Adipose tissue (tissue), 3 donors: Measurements from ENCODE around the gene PRKCE. TPM values are rescaled to one million over a fixed set of nuclear protein-coding genes. Genes with fewer than 3 reads are reported as not detected.

Experiments
- H3K27ac ChIP-seq: one replicate; pipeline ENCODE4 v1.5.1; 2013; ENCODE audit warnings: low read depth, low read length
- WGBS, 3 donors: extraction: QIAGEN DNeasy Blood & Tissue Kit; methylation state at CpG; one replicate each; pipeline ENCODE4 v1.1.7; 2013; 5-methylcytosine and 5-hydroxymethylcytosine counted together
- polyA plus RNA-seq, 3 donors: library from polyadenylated mRNA; stranded (reverse); fragments of 200-250 nt; gene quantifications; one replicate each; pipeline ENCODE4 v1.2.3, GENCODE V29; 2013
- donor health status: healthy with polysubstance abuse.
- donor health status: Bipolar disorder and iron deficiency.
- donor health status: healthy.

Gene PRKCE
- 1 to 10 TPM; 2.8 to 4.6 (median 3.5) TPM for polyA plus RNA-seq

DNA sequence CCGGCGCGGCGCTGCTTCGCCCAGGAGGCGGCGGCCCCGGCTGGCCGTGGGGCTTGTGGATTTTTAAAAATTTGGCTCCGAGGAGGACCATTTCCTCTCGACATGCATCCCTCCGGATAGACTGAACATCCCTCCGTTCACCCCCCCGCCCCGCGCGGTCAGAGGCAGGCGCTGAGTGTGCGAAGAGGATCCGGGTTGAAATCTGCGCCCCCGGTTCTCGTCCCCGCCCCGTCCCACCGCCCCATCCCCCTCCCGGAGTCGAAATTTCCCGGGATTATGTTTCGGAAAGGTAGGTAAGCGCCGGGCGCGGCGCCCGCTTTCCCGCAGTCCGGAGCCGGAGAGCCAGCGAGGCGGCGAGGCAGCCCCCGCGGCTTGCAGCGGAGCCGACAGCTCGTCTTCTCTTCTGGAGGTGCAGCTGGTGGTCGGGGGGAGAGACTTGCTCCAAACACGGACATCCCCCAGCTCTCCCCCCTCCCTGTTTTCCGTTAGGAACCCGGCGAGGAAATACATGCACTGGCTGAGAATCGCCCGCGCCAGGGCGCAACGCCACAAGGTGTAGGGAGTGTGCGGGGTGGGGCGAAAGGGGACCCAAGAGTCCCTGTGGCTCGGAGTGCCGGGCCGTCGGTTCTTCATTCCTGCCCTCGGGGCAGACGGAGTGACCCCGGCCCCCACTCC, at the start of gene PRKCE:
Gene PRKCE (plus strand): TSS at position 261 of the 675 bp plus-strand sequence.
- 0 to 1% (median 0%) methylated on average over 63 to 66 of the region's 66 CpGs for WGBS, 3 donors
- peak within 1 kb of the TSS; percentile 94 for H3K27ac ChIP-seq

- WGBS, 3 donors = 94 to 97% (median 97%) methylated on average over 2 of the region's 2 CpGs
- no peak overlapping the region for H3K27ac ChIP-seq
Measured at GRCh38 chr2:45602624-45603023, 48.9 kb upstream of the PRKCE start.

DNA sequence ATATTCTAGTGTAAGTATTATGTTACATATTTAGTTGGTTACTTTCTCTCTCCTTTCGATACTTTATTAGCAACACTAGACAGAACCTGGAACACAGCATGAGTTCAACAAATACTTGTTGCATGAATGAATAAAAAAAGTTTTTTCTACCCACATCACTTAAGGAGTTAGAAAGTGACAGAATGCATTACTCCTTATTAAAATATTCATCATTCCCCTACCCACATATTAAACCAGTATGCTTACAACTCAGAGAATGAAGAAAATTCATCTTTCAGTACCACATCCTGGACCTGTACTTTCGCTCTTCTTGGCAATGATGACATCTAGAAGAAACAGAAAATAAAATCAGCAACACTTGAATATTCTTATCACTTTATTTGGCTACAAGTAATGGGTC, 46.4 kb upstream of the PRKCE start:
- 92 to 97% (median 96%) methylated on average over 2 of the region's 2 CpGs for WGBS, 3 donors
- H3K27ac ChIP-seq = no peak overlapping the region

DNA sequence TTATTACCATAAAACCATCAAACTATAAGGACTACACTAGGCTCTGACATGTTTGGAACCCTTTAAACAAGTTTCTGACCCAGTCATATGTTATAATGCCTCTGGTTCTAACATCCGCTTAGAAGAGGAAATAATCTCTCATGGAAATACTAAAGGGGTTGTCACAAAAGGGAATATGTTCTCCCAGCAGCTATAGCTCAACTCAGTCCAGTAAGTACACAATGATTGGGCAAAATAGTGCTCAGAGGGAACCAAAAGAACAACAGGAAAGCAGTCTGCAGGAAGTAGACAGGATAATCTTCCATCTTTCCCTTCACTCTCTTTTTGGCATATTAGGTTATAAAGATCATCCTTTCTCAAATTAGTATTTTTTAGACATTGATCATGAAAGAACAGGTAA, 44.7 kb upstream of the PRKCE start:
- WGBS, 3 donors = 33 to 65% (median 48%) methylated on average over 1 of the region's 1 CpG
- H3K27ac ChIP-seq = no peak overlapping the region

DNA sequence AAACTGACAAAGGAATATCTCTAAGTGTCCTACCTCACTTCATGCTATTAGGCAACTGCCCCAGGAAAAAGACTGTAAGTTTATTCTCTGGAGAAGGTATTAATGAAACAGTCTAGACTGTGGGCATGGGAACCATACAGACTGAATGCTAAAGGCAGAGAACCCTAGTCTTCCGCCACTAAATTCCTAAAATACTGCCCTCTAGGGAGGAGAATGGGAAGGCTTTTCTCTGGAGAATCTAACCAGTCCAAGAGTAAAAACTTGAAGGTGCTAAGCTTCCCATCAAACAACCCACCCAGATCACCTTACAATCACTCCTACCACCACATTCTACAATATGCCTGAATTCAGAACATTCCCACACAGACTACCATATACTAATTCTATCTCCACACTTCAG, 43.8 kb upstream of the PRKCE start:
- H3K27ac ChIP-seq = no peak overlapping the region
- WGBS, 3 donors = 71 to 85% (median 83%) methylated on average over 1 of the region's 1 CpG

GRCh38 chr2:45610281-45611019, 41.0 kb upstream of the PRKCE start:
- WGBS, 3 donors = 0 to 1% (median 1%) methylated on average over 23 of the region's 23 CpGs

GRCh38 chr2:45611020-45611859, 40.2 kb upstream of the PRKCE start, which contains the start of gene SRBD1:
Gene SRBD1, minus strand, starts transcription at chr2:45611267. Its CDS starts 5,826 bp downstream, at chr2:45605441.
- 2 to 3% (median 2%) methylated on average over 44 of the region's 44 CpGs for WGBS, 3 donors
- no peak within 1 kb of the TSS for H3K27ac ChIP-seq

More at GRCh38 chr2:45610281-45611019, 41.0 kb upstream of the PRKCE start:
- H3K27ac ChIP-seq = no peak overlapping the region

GRCh38 chr2:45612285-45612684, 39.2 kb upstream of the PRKCE start:
- H3K27ac ChIP-seq = no peak overlapping the region
- 72 to 87% (median 74%) methylated on average over 2 of the region's 2 CpGs for WGBS, 3 donors

DNA sequence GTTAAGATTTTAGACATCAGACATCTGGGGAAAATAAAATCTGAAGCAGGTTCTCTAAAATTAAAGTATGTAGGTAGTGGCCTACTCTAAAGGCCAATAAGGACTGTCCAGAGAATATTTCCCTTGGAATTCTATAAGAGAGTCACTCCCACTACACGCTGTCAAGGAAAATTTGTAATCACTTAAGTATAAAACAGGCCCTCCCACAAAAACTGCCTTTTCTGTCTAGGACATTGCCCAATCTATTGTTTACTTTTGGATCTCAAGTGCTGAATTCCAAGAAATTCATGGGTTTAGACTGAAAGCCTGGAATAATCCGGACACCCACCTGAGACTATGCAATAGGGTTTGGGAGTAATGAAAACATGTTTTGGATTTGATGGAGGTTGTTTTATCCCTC, 38.7 kb upstream of the PRKCE start:
- 69 to 73% (median 71%) methylated on average over 2 of the region's 2 CpGs for WGBS, 3 donors
- H3K27ac ChIP-seq = no peak overlapping the region

GRCh38 chr2:45614330-45614729, 37.1 kb upstream of the PRKCE start:
- 53 to 75% (median 66%) methylated on average over 1 of the region's 1 CpG for WGBS, 3 donors
- H3K27ac ChIP-seq = no peak overlapping the region

- H3K27ac ChIP-seq = no peak overlapping the region
- WGBS, 3 donors = 68 to 88% (median 73%) methylated on average over 3 of the region's 3 CpGs
Measured at GRCh38 chr2:45614871-45615415, 36.5 kb upstream of the PRKCE start.

DNA sequence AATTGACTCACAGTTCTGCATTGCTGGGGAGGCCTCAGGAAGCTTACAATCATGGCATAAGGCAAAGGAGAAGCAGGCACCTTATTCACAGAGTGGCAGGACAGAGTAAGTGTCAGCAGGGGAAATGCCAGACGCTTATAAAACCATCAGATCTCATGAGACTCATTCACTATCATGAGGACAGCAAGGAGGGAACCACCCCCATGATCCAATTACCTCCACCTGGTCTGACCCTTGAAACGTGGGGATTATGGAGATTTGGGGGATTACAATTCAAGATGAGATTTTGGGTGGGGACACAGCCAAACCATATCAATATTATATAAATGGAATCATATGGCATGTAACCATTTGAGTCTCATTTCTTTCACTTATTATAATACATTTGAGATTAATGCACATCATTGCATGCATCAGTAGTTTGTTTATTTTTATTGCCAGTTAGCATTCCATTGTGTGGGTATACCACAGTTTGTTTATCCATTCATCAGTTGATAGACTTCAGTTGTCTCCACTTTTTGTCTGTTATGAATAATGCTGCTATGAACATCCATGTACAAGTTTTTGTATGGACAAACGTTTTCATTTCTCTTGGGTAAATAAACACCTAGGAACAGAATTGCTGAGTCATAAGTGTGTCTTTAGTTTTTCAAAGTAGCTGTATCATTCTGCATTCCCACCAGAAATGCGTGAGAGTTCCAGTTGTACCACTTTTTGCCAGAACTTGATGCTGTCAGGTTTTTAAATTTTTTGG, 34.6 kb upstream of the PRKCE start:
- H3K27ac ChIP-seq = no peak overlapping the region
- 36 to 57% (median 55%) methylated on average over 4 of the region's 4 CpGs for WGBS, 3 donors

DNA sequence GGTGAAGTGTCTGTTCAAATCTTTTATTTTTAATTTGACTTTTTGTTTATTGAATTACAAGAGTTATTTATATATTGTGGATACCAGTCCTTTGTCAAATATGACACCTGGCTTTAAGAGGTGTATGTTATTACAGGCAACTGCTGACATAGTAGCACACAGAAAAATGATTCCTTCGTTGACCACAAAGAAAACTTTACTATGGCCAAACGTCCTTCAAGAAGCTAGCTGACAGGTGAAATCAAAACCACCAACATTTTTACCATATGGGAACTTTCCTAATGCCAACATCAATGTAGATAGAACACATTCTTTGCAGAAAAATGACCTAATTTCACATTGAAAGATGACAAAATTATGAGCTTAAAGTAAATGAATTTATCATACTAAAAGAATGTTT, 34.0 kb upstream of the PRKCE start:
- no peak overlapping the region for H3K27ac ChIP-seq
- WGBS, 3 donors = 41 to 67% (median 63%) methylated on average over 2 of the region's 2 CpGs

DNA sequence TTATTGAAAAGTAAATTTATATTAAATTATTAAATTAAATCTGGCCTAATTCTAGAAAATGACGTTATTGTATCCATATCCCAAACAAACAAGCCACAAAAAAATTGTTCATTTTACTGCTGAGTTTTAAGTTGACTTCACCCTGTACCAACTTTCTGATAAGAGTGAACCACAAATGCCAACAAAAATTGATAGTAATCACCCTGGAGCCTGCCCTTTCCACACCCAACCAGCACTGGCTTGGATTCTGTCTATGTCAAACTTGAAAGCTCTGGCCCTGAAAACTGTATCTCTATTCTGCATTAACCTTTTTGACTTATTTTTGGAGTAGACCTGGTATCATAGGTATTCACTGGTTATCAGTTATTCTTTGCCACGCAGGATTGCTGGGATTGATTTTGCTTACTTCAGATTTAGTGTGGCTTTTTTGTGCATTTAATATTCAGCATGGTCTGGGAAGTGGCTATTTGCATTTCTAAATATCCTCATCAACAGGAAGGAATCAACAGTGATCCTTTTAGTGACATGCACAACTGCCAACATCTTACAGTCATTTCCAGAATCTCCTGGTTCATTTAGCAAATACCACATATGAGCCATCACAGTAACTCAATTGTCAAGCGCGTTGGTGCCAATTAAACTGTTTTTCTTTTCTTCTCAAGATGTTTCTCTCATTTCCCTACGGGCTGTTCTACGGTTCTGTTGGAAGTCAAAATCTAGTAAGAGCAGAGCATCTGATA, 29.0 kb upstream of the PRKCE start:
- no peak overlapping the region for H3K27ac ChIP-seq
- WGBS, 3 donors = 84 to 92% (median 90%) methylated on average over 6 of the region's 6 CpGs

GRCh38 chr2:45623098-45623497, 28.4 kb upstream of the PRKCE start:
- WGBS, 3 donors = 67 to 87% (median 78%) methylated on average over 3 of the region's 3 CpGs
- H3K27ac ChIP-seq = no peak overlapping the region

- H3K27ac ChIP-seq = no peak overlapping the region
Measured at GRCh38 chr2:45625824-45626223, 25.7 kb upstream of the PRKCE start.

DNA sequence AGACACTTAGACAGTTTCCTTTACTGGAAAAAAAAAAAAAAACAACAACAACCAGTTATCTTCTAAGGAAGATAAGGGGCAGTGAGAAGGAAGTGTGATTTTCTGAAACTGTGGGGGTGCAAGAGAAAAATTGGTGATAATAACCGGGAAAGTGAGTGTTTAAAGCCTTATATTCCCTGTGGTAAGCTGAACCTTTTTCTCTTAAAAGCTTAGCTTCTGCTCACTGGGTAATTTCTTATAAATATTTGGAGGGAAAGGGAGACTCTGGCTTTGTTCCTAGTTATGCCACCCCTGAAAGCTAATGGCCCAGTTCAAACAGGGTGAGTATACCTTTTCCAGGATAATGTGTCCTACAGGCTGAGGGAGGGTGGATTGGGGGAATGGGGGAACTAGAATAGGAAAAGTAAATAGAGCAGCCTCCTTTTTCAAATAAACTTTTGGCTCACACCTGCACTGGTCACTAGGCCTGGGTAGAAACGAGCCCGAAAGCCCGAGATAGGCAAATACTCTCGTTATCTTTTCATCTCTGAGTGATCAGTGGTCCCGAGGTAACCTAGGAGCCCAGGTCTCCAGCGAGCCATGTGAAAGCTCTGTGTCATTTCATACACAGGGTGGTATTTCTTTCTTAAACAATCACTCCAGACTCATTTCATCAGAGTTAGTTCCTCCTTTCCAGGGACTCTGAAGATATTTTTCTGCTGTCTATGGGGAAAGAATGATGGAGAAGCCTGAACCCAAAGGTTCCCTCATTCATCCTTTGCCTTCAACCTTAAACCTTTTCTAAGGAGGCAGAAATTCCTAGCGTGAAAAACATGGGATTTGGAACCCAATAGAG, 24.9 kb upstream of the PRKCE start:
- no peak overlapping the region for H3K27ac ChIP-seq
- 35 to 77% (median 76%) methylated on average over 8 of the region's 8 CpGs for whole genome bisulfite sequencing, 3 donors
